K562 (cell line): ENCODE data around the gene YARS1. TPM values are rescaled to one million over a fixed set of nuclear protein-coding genes. Genes with fewer than 3 reads are reported as not detected.

Source experiments
- E2F8 ChIP-seq: fragments of 450-650 bp; IDR thresholded peaks from 2 replicates; pipeline ENCODE4 v1.7.1; 2018; ENCODE audit warnings: mild to moderate bottlenecking, low read depth; ENCODE audit not compliant: partially characterized antibody
- FOXA3 ChIP-seq, 2 experiments: fragments of 450-650 bp in 1 of 2; sonication (generic) in 1 of 2; formaldehyde crosslinking; IDR thresholded peaks in 1 of 2; conservative IDR thresholded peaks in 1 of 2; 2 replicates each; pipeline versions ENCODE4 v1.4.0 to v1.8.0; 2020 to 2022; ENCODE audit warnings: mild to moderate bottlenecking in 2 of 2, missing genetic modification reagents in 1 of 2
- HMGXB4 ChIP-seq: sonication (generic); formaldehyde crosslinking; IDR thresholded peaks from 2 replicates; pipeline ENCODE4 v1.8.1; 2023; ENCODE audit warnings: mild to moderate bottlenecking, missing genetic modification reagents
- JUN ChIP-seq, 2 experiments: sonication (generic) in 1 of 2; formaldehyde crosslinking in 1 of 2; IDR thresholded peaks; 2 replicates each; pipeline versions ENCODE4 v1.6.1 to v1.8.0; 2012 to 2022; ENCODE audit warnings: borderline replicate concordance in 2 of 2, mild to moderate bottlenecking in 2 of 2, improper control_type of control experiment in 1 of 2, low read depth in 1 of 2, low read length in 1 of 2, missing genetic modification reagents in 1 of 2
- KDM1A ChIP-seq, 2 experiments: fragments of 450-650 bp; IDR thresholded peaks; 2 replicates each; pipeline ENCODE4 v1.6.1; 2016; ENCODE audit warnings: mild to moderate bottlenecking in 2 of 2
- MBD2 ChIP-seq: sonication (generic); IDR thresholded peaks from 2 replicates; pipeline ENCODE4 v1.6.1; 2016; ENCODE audit warnings: low read depth, borderline replicate concordance
- MYBL2 ChIP-seq, 2 experiments: fragments of 450-650 bp in 1 of 2; sonication (generic) in 1 of 2; formaldehyde crosslinking in 1 of 2; IDR thresholded peaks; 2 replicates each; pipeline versions ENCODE4 v1.6.1 to v1.8.1; 2017 to 2022; ENCODE audit warnings: borderline replicate concordance in 1 of 2, inconsistent platforms in 1 of 2, low read depth in 1 of 2, mild to moderate bottlenecking in 1 of 2, missing genetic modification reagents in 1 of 2, moderate library complexity in 1 of 2
- NONO ChIP-seq, 2 experiments: fragments of 200-400 bp in 1 of 2; fragments of 450-650 bp in 1 of 2; formaldehyde crosslinking in 1 of 2; IDR thresholded peaks; 2 replicates each; pipeline ENCODE4 v1.6.1; 2017; ENCODE audit warnings: low read depth in 2 of 2, mild to moderate bottlenecking in 2 of 2, moderate library complexity in 2 of 2, low read length in 1 of 2
- POLR2AphosphoS2 ChIP-seq: IDR thresholded peaks from 2 replicates; pipeline ENCODE4 v1.6.1; 2012; ENCODE audit warnings: low read length, improper control_type of control experiment
- PRPF4 ChIP-seq: fragments of 200-400 bp; formaldehyde crosslinking; IDR thresholded peaks from one replicate; pipeline ENCODE4 v1.6.1; 2017; ENCODE audit warnings: low read length, low read depth, mild to moderate bottlenecking; ENCODE audit not compliant: insufficient read depth, poor library complexity, severe bottlenecking
- SREBF1 ChIP-seq: fragments of 150-350 bp; IDR thresholded peaks from 2 replicates; pipeline ENCODE4 v1.6.1; 2014; ENCODE audit warnings: antibody characterized with exemption, low read depth, low read length, borderline replicate concordance
- TCFL5 ChIP-seq: fragments of 250-450 bp; sonication (Bioruptor Pico); conservative IDR thresholded peaks from 2 replicates; pipeline ENCODE4 v1.6.1; 2021; ENCODE audit warnings: mild to moderate bottlenecking, moderate library complexity, matching md5 sums
- TEAD1 ChIP-seq, 2 experiments: fragments of 450-650 bp in 1 of 2; sonication (generic) in 1 of 2; formaldehyde crosslinking; IDR thresholded peaks; 2 replicates each; pipeline versions ENCODE4 v1.4.0 to v1.8.0; 2020 to 2022; ENCODE audit warnings: mild to moderate bottlenecking in 2 of 2, missing genetic modification reagents in 1 of 2
- ZMIZ1 ChIP-seq, 2 experiments: fragments of 150-350 bp in 1 of 2; IDR thresholded peaks; 2 replicates each; pipeline ENCODE4 v1.6.1; 2012 to 2016; ENCODE audit warnings: low read depth in 2 of 2, low read length in 2 of 2, mild to moderate bottlenecking in 1 of 2, moderate library complexity in 1 of 2
- ZNF121 ChIP-seq: sonication (generic); formaldehyde crosslinking; conservative IDR thresholded peaks from 2 replicates; pipeline ENCODE4 v1.8.0; 2022; ENCODE audit warnings: missing genetic modification reagents
- ZZZ3 ChIP-seq: fragments of 450-650 bp; IDR thresholded peaks from 2 replicates; pipeline ENCODE4 v1.6.1; 2016; ENCODE audit warnings: antibody characterized with exemption, mild to moderate bottlenecking, moderate library complexity
- polyA plus RNA-seq, 8 experiments: library from polyadenylated mRNA; depleted of rRNA in 4 of 8; stranded (reverse) in 5 of 8; unstranded in 3 of 8; fragments of >200 nt; fragmentation: Nextera tagmentation in 2 of 8; fragmentation: Illumina TruSeq in 1 of 8; extraction: Ambion mirVana in 2 of 8; extraction: Trizol in 1 of 8; gene quantifications; 2 replicates each; pipeline versions ENCODE4 v1.2.1 to v1.2.3, GENCODE V29; 2011 to 2014; ENCODE audit warnings: inconsistent platforms in 1 of 8, missing spikeins in 1 of 8
- total RNA-seq, 7 experiments: library from RNA; depleted of rRNA in 6 of 7; stranded (reverse); fragments of >200 nt in 6 of 7; fragmentation: Illumina TruSeq in 2 of 7; extraction: Trizol in 2 of 7; gene quantifications; 2 replicates each; pipeline versions ENCODE4 v1.2.1 to v1.2.3, GENCODE V29; 2011 to 2021; ENCODE audit warnings: low replicate concordance in 1 of 7

YARS1 gene
- total and polyA plus RNA-seq, 9 of the 15 experiments (the other 6 are each of a cell fraction or from before 2014, with no cell fraction given) = 66.2 to 336 (median 201) TPM

GRCh38 chr1:32729254-32730046, 87.7 kb downstream of the YARS1 start (continued):
- TF ChIP-seq FOXA3 (CRISPR knock-in tag; conservative IDR thresholded peaks at IDR 0.05 in 1 of 2, IDR thresholded peaks at IDR 0.05 in 1 of 2) = 0 out of 4 replicates have a peak, but pooled peaks of 1 of the 2 experiments have one; percentile 40
- no peak for TF ChIP-seq PRPF4
- TF ChIP-seq MBD2 = no peak
- TF ChIP-seq MYBL2 (IDR thresholded peaks at IDR 0.05; ENCODE audit: low read depth) = no peak
- no peak for TF ChIP-seq MYBL2 (CRISPR knock-in tag; IDR thresholded peaks at IDR 0.05; ENCODE audit: borderline replicate concordance)
- TF ChIP-seq HMGXB4 (CRISPR knock-in tag) = no peak
- TF ChIP-seq TEAD1 (CRISPR knock-in tag; IDR thresholded peaks at IDR 0.05) = 0 out of 4 replicates have a peak, but pooled peaks of 1 of the 2 experiments have one; percentile 36
- TF ChIP-seq TCFL5 (CRISPR knock-in tag) = no peak
- TF ChIP-seq ZNF121 (CRISPR knock-in tag) = peak; percentile 72
- TF ChIP-seq NONO (IDR thresholded peaks at IDR 0.05; ENCODE audit: low read depth in 2 of 2, low read length in 1 of 2) = no peak
- no peak for TF ChIP-seq E2F8
- TF ChIP-seq JUN (IDR thresholded peaks at IDR 0.05; ENCODE audit: borderline replicate concordance, low read depth, low read length) = no peak
- peak; percentile 72; the same call in 1 of the 2 replicates for TF ChIP-seq JUN (CRISPR knock-in tag; IDR thresholded peaks at IDR 0.05; ENCODE audit: borderline replicate concordance)
- TF ChIP-seq SREBF1 = no peak
- no peak for TF ChIP-seq ZZZ3
- TF ChIP-seq ZMIZ1 (IDR thresholded peaks at IDR 0.05; ENCODE audit: low read depth in 2 of 2, low read length in 2 of 2) = no peak
- TF ChIP-seq KDM1A (IDR thresholded peaks at IDR 0.05) = peak in 1 of 2 experiments; percentile 48; a peak in 1 of 4 replicates
- TF ChIP-seq POLR2AphosphoS2 = no peak
